Measurements from ENCODE around the gene JAKMIP2.

Gene JAKMIP2

GRCh38 chr5:147752666-147753290 is 29.8 kb downstream of the JAKMIP2 start:
- no peak for TF ChIP-seq ZC3H10 (CRISPR knock-in tag; IDR thresholded peaks at IDR 0.05)
- TF ChIP-seq OSR1 (CRISPR knock-in tag; IDR thresholded peaks at IDR 0.05) = no peak
- TF ChIP-seq SNAI2 (CRISPR knock-in tag; IDR thresholded peaks at IDR 0.05) = no peak
- no peak for TF ChIP-seq TOX (CRISPR knock-in tag; IDR thresholded peaks at IDR 0.05; ENCODE audit: borderline replicate concordance)
- no peak for TF ChIP-seq RARB (CRISPR knock-in tag; IDR thresholded peaks at IDR 0.05)
- no peak for TF ChIP-seq ZNF70 (CRISPR knock-in tag; IDR thresholded peaks at IDR 0.05)
- no peak for TF ChIP-seq ZNF8 (CRISPR knock-in tag; IDR thresholded peaks at IDR 0.05)
- no peak for TF ChIP-seq ZNF565 (CRISPR knock-in tag; conservative IDR thresholded peaks at IDR 0.05; ENCODE audit: low read depth)
- TF ChIP-seq, protein P1, sequence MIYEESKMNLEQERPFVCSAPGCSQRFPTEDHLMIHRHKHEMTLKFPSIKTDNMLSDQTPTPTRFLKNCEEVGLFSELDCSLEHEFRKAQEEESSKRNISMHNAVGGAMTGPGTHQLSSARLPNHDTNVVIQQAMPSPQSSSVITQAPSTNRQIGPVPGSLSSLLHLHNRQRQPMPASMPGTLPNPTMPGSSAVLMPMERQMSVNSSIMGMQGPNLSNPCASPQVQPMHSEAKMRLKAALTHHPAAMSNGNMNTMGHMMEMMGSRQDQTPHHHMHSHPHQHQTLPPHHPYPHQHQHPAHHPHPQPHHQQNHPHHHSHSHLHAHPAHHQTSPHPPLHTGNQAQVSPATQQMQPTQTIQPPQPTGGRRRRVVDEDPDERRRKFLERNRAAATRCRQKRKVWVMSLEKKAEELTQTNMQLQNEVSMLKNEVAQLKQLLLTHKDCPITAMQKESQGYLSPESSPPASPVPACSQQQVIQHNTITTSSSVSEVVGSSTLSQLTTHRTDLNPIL (CRISPR knock-in tag; IDR thresholded peaks at IDR 0.05; ENCODE audit: low read depth) = no peak
- ATAC-seq = no peak

DNA sequence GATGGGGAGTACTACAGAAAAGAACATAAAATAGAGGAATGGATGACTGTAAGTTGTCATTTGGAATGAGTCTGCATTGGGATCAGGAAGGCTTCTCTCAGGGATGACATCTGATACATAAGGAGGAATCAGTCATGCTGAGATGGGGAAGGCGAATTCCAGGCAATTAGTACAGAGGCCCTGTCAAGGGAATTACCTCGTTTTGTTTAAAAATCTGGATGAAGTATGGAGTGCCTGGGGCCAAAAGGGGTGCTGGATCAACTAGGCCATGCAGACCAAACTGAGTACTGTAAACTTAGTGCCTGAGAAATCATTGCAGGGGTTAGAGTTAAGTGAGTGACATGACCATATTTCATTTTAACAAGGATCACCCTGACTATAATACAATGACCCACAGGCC is 30.5 kb downstream of the JAKMIP2 start:
- TF ChIP-seq ZNF70 (CRISPR knock-in tag; IDR thresholded peaks at IDR 0.05) (no peak), POU6F1 (CRISPR knock-in tag; IDR thresholded peaks at IDR 0.05; ENCODE audit: borderline replicate concordance, low read depth) (no peak)
- ATAC-seq = no peak

GRCh38 chr5:147751156-147751830 is 31.2 kb downstream of the JAKMIP2 start:
- no peak for ATAC-seq
- TF ChIP-seq ZFP3 (CRISPR knock-in tag; IDR thresholded peaks at IDR 0.05) (no peak), ZNF70 (CRISPR knock-in tag; IDR thresholded peaks at IDR 0.05) (no peak)
- TF ChIP-seq, protein P2, sequence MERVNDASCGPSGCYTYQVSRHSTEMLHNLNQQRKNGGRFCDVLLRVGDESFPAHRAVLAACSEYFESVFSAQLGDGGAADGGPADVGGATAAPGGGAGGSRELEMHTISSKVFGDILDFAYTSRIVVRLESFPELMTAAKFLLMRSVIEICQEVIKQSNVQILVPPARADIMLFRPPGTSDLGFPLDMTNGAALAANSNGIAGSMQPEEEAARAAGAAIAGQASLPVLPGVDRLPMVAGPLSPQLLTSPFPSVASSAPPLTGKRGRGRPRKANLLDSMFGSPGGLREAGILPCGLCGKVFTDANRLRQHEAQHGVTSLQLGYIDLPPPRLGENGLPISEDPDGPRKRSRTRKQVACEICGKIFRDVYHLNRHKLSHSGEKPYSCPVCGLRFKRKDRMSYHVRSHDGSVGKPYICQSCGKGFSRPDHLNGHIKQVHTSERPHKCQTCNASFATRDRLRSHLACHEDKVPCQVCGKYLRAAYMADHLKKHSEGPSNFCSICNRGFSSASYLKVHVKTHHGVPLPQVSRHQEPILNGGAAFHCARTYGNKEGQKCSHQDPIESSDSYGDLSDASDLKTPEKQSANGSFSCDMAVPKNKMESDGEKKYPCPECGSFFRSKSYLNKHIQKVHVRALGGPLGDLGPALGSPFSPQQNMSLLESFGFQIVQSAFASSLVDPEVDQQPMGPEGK (CRISPR knock-in tag; IDR thresholded peaks at IDR 0.05; ENCODE audit: borderline replicate concordance) = no peak

GRCh38 chr5:147750065-147750464 is 32.5 kb downstream of the JAKMIP2 start:
- TF ChIP-seq ZNF8 (CRISPR knock-in tag; IDR thresholded peaks at IDR 0.05) (no peak), ESRRG (CRISPR knock-in tag; IDR thresholded peaks at IDR 0.05) (no peak), TOX (CRISPR knock-in tag; IDR thresholded peaks at IDR 0.05; ENCODE audit: borderline replicate concordance) (no peak), OSR1 (CRISPR knock-in tag; IDR thresholded peaks at IDR 0.05) (no peak), ISL1 (CRISPR knock-in tag; IDR thresholded peaks at IDR 0.05) (no peak), CSRNP3 (CRISPR knock-in tag; IDR thresholded peaks at IDR 0.05) (no peak), RARB (CRISPR knock-in tag; IDR thresholded peaks at IDR 0.05) (no peak), ZFP3 (CRISPR knock-in tag; IDR thresholded peaks at IDR 0.05) (no peak), TCF4 (CRISPR knock-in tag; IDR thresholded peaks at IDR 0.05; ENCODE audit: borderline replicate concordance) (no peak), ZFP30 (CRISPR knock-in tag; IDR thresholded peaks at IDR 0.05) (no peak), ZNF565 (CRISPR knock-in tag; conservative IDR thresholded peaks at IDR 0.05; ENCODE audit: low read depth) (no peak), PPARA (CRISPR knock-in tag; IDR thresholded peaks at IDR 0.05; ENCODE audit: borderline replicate concordance) (no peak)
- TF ChIP-seq, protein P2 (CRISPR knock-in tag; IDR thresholded peaks at IDR 0.05; ENCODE audit: borderline replicate concordance) = no peak
- TF ChIP-seq, protein P1 (CRISPR knock-in tag; IDR thresholded peaks at IDR 0.05; ENCODE audit: low read depth) = no peak
- ATAC-seq = no peak

Measured in SK-N-SH treated with all-trans-retinoic acid at 6 μM for 48 hours (cell line).